OCI-LY1 (cell line): ENCODE results near the gene KCNK13.

ENCODE experiments used
- EZH2 ChIP-seq: fragments of 200-600 bp; sonication (generic), shearing (Covaris generic); IDR thresholded peaks from 2 replicates; pipeline ENCODE4 v1.8.0; 2017; ENCODE audit warnings: borderline replicate concordance, mixed run types, mild to moderate bottlenecking, antibody characterized with exemption, low read length, moderate library complexity, mixed read lengths
- TF ChIP-seq, protein P1 (sequence below): fragments of 200-600 bp; sonication (generic), shearing (Covaris generic); IDR thresholded peaks from 2 replicates; pipeline ENCODE4 v1.5.1; 2017; ENCODE audit warnings: mild to moderate bottlenecking, antibody characterized with exemption, low read length, moderate library complexity, mixed read lengths

DNA sequence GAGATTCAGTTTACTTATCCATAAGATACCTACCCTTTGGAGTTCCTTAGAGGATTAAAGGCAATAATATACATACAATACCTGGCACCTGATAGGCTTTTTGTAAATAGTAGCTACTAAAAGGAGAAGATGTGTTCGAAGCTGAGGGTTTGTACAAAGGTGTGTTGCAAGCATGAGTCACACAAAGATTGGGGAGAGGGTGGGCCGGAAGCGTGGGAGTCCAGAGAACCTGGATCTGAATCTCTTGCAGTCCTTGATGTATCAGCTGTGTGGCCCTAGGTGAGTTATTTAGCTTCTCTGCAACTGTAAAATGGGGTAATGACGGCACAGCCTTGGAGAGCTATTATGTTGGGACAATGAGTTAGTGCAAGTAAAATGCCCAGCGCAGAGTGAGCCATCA lies 132.9 kb downstream of the KCNK13 start:
- TF ChIP-seq, protein P1, sequence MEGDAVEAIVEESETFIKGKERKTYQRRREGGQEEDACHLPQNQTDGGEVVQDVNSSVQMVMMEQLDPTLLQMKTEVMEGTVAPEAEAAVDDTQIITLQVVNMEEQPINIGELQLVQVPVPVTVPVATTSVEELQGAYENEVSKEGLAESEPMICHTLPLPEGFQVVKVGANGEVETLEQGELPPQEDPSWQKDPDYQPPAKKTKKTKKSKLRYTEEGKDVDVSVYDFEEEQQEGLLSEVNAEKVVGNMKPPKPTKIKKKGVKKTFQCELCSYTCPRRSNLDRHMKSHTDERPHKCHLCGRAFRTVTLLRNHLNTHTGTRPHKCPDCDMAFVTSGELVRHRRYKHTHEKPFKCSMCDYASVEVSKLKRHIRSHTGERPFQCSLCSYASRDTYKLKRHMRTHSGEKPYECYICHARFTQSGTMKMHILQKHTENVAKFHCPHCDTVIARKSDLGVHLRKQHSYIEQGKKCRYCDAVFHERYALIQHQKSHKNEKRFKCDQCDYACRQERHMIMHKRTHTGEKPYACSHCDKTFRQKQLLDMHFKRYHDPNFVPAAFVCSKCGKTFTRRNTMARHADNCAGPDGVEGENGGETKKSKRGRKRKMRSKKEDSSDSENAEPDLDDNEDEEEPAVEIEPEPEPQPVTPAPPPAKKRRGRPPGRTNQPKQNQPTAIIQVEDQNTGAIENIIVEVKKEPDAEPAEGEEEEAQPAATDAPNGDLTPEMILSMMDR, result no peak
- no peak for TF ChIP-seq EZH2
